SU-DHL-6 (cell line): ENCODE data around the gene VAMP5.

Experiments used
- EZH2phosphoT487 ChIP-seq: fragments of 200-600 bp; sonication (generic), shearing (Covaris generic); conservative IDR thresholded peaks from 2 replicates; pipeline ENCODE4 v1.6.1; 2018; ENCODE audit warnings: mild to moderate bottlenecking, antibody characterized with exemption, low read length, moderate library complexity, mixed read lengths
- TF ChIP-seq, protein P1 (sequence below): fragments of 200-600 bp; sonication (generic); IDR thresholded peaks from one replicate; pipeline ENCODE4 v1.5.1; 2017; ENCODE audit warnings: antibody characterized with exemption, mild to moderate bottlenecking, low read length, moderate library complexity; ENCODE audit not compliant: insufficient read depth, poor library complexity, severe bottlenecking

DNA sequence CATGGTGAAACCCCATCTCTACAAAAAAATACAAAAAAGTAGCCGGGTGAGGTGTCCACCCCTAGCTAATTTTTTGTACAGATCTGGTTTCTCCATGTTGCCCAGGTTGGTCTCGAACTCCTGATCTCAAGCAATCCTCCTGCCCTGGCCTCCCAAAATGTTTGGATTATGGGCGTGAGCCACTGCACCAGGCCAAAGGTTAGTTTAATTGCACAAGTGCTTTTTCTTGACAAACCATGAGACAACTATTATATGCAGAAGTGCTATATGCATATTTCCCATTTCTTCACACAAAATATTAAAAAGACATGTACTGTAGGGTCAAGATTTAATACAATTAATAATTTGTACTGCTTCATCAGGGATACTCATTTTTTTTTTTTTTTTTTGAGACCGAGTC lies 18.0 kb upstream of the VAMP5 start:
- TF ChIP-seq, protein P1, sequence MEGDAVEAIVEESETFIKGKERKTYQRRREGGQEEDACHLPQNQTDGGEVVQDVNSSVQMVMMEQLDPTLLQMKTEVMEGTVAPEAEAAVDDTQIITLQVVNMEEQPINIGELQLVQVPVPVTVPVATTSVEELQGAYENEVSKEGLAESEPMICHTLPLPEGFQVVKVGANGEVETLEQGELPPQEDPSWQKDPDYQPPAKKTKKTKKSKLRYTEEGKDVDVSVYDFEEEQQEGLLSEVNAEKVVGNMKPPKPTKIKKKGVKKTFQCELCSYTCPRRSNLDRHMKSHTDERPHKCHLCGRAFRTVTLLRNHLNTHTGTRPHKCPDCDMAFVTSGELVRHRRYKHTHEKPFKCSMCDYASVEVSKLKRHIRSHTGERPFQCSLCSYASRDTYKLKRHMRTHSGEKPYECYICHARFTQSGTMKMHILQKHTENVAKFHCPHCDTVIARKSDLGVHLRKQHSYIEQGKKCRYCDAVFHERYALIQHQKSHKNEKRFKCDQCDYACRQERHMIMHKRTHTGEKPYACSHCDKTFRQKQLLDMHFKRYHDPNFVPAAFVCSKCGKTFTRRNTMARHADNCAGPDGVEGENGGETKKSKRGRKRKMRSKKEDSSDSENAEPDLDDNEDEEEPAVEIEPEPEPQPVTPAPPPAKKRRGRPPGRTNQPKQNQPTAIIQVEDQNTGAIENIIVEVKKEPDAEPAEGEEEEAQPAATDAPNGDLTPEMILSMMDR: no peak
- TF ChIP-seq EZH2phosphoT487: no peak
